Measurements from ENCODE around the gene SLC26A5.
"Not testable (repeated sequence)": the region's sequence is repeated elsewhere in the genome, so short reads cannot be mapped to it uniquely, and the experiment has no call there.

- TF ChIP-seq CTCF (IDR thresholded peaks at IDR 0.05); POLR2AphosphoS5 (IDR thresholded peaks at IDR 0.05; ENCODE audit: insufficient read depth in 1 of 2, low read depth in 1 of 2): not testable (repeated sequence)
These were observed 46.3 kb downstream of the SLC26A5 start for GRCh38 chr7:103399687-103400086.

Measured in vagina (tissue), 2 donors.